DND-41 (cell line): Measurements from ENCODE around the gene OR9A2.

ENCODE experiments used
- ATAC-seq: fragments of 200-7000 bp; cut with Tn5 transposase; 3 replicates; pipeline ENCODE4 v1.9.1; 2021; ENCODE audit warnings: low read depth; ENCODE audit not compliant: insufficient read depth
- DNase-seq: peaks from one replicate; pipeline ENCODE4 v3.0.0-alpha.2; 2020
- H2AFZ ChIP-seq: 2 replicates; pipeline ENCODE4 v1.6.0; 2012; ENCODE audit warnings: low read depth, low read length
- H3K27ac ChIP-seq: 2 replicates; pipeline ENCODE4 v1.5.1; 2012; ENCODE audit warnings: low read length, inconsistent platforms
- H3K27me3 ChIP-seq: fragments of 200-600 bp; sonication (generic); 2 replicates; pipeline ENCODE4 v1.6.0; 2012; ENCODE audit warnings: low read length, mild to moderate bottlenecking, inconsistent platforms; ENCODE audit not compliant: insufficient read depth, poor library complexity
- H3K36me3 ChIP-seq: 2 replicates; pipeline ENCODE4 v1.5.1; 2012; ENCODE audit warnings: low read length, inconsistent platforms; ENCODE audit not compliant: insufficient read depth
- H3K4me1 ChIP-seq: 2 replicates; pipeline ENCODE4 v1.5.1; 2012; ENCODE audit warnings: mild to moderate bottlenecking, low read length; ENCODE audit not compliant: insufficient read depth
- H3K4me2 ChIP-seq: 2 replicates; pipeline ENCODE4 v1.6.0; 2012; ENCODE audit warnings: mild to moderate bottlenecking, moderate library complexity, low read length, inconsistent platforms; ENCODE audit not compliant: insufficient read depth
- H3K4me3 ChIP-seq, 2 experiments: fragments of 200-600 bp in 1 of 2; shearing (Covaris generic) in 1 of 2; 2 replicates each; pipeline ENCODE4 v1.5.1; 2012 to 2016; ENCODE audit warnings: inconsistent platforms in 2 of 2, low read length in 2 of 2, mild to moderate bottlenecking in 2 of 2, low read depth in 1 of 2, moderate library complexity in 1 of 2
- H3K79me2 ChIP-seq: 2 replicates; pipeline ENCODE4 v1.6.0; 2012; ENCODE audit warnings: low read length, inconsistent platforms; ENCODE audit not compliant: insufficient read depth
- H3K9ac ChIP-seq: 2 replicates; pipeline ENCODE4 v1.6.0; 2012; ENCODE audit warnings: low read depth, mild to moderate bottlenecking, inconsistent platforms, low read length, moderate library complexity
- H3K9me3 ChIP-seq: 2 replicates; pipeline ENCODE4 v1.5.1; 2012; ENCODE audit warnings: low read length, moderate library complexity, mild to moderate bottlenecking, inconsistent platforms; ENCODE audit not compliant: insufficient read depth, severe bottlenecking
- H4K20me1 ChIP-seq: 2 replicates; pipeline ENCODE4 v1.6.0; 2012; ENCODE audit warnings: low read length; ENCODE audit not compliant: insufficient read depth
- CTCF ChIP-seq: IDR thresholded peaks from 2 replicates; pipeline ENCODE4 v1.5.1; 2012; ENCODE audit warnings: borderline replicate concordance, low read length, moderate library complexity, mild to moderate bottlenecking; ENCODE audit not compliant: poor library complexity, severe bottlenecking; ENCODE audit errors: extremely low read depth
- EZH2 ChIP-seq: IDR thresholded peaks from 3 replicates; pipeline ENCODE4 v1.6.1; 2012; ENCODE audit warnings: borderline replicate concordance, low read depth, mild to moderate bottlenecking, moderate library complexity, low read length, inconsistent platforms; ENCODE audit not compliant: severe bottlenecking

Gene OR9A2

GRCh38 chr7:143005632-143006260 lies 21.2 kb downstream of the OR9A2 start:
- ATAC-seq (no peak), DNase-seq (no peak)
- no peak overlapping the region for H2AFZ ChIP-seq
- H3K27ac ChIP-seq: no peak overlapping the region; the same call in 1 of the 2 replicates
- TF ChIP-seq CTCF (no peak), EZH2 (no peak)
- peaks cover 5% of the 10 kb centered on the region for H3K9me3 ChIP-seq
- no peak overlapping the region for H3K9ac ChIP-seq
- H4K20me1 ChIP-seq: no peaks in the 10 kb centered on the region
- no peak overlapping the region for H3K4me2 ChIP-seq
- H3K36me3 ChIP-seq: no peaks in the 10 kb centered on the region
- peaks cover 36% of the 10 kb centered on the region for H3K4me1 ChIP-seq
- H3K79me2 ChIP-seq: no peaks in the 10 kb centered on the region
- H3K27me3 ChIP-seq: no peaks in the 10 kb centered on the region
- no peak overlapping the region for H3K4me3 ChIP-seq

GRCh38 chr7:143003393-143004051 lies 23.4 kb downstream of the OR9A2 start:
- Histone ChIP-seq H4K20me1 (no peaks in the 10 kb centered on the region), H3K4me3 (peak overlapping the region in 1 of 2 experiments; percentile 21; a peak in 1 of 4 replicates), H3K4me2 (peak overlapping the region; percentile 51), H3K27me3 (no peaks in the 10 kb centered on the region), H3K9ac (peak overlapping the region; percentile 23), H3K27ac (peak overlapping the region; percentile 73), H3K79me2 (no peaks in the 10 kb centered on the region), H3K4me1 (peaks cover 40% of the 10 kb centered on the region), H2AFZ (peak overlapping the region; percentile 85), H3K9me3 (peaks cover 5% of the 10 kb centered on the region), H3K36me3 (no peaks in the 10 kb centered on the region)
- TF ChIP-seq EZH2: no peak
- TF ChIP-seq CTCF: peak; percentile 79
- DNase-seq (peak; percentile 61), ATAC-seq (peak; percentile 76)

GRCh38 chr7:143002898-143003297 lies 24.0 kb downstream of the OR9A2 start:
- Histone ChIP-seq H3K79me2 (no peaks in the 10 kb centered on the region), H3K9me3 (peaks cover 5% of the 10 kb centered on the region), H3K27ac (peak overlapping the region; percentile 73), H3K4me1 (peaks cover 35% of the 10 kb centered on the region), H4K20me1 (no peaks in the 10 kb centered on the region), H3K27me3 (no peaks in the 10 kb centered on the region), H2AFZ (peak overlapping the region; percentile 85), H3K4me2 (peak overlapping the region; percentile 51; the same call in 1 of the 2 replicates), H3K36me3 (no peaks in the 10 kb centered on the region), H3K9ac (peak overlapping the region; percentile 20), H3K4me3 (peak overlapping the region in 1 of 2 experiments; percentile 21; a peak in 1 of 4 replicates)
- ATAC-seq (no peak), DNase-seq (peak; percentile 7)
- TF ChIP-seq EZH2: no peak
- TF ChIP-seq CTCF: no peak
